Mucosa of descending colon (tissue), 3 donors: Measurements from ENCODE around the gene PDSS2. TPM values are rescaled to one million over a fixed set of nuclear protein-coding genes. Genes with fewer than 3 reads are reported as not detected.

Source experiments
- ATAC-seq: fragments of 200-7000 bp; cut with Tn5 transposase; one replicate; pipeline ENCODE4 v1.9.1; 2020; ENCODE audit warnings: mild to moderate bottlenecking, moderate library complexity
- DNase-seq, 3 donors: peaks; one replicate each; pipeline ENCODE4 v3.0.0-alpha.2; 2020
- H3K36me3 ChIP-seq: fragments of 200-600 bp; one replicate; pipeline ENCODE4 v1.8.0; 2021; ENCODE audit warnings: low read depth, mild to moderate bottlenecking
- H3K4me1 ChIP-seq: fragments of 200-600 bp; one replicate; pipeline ENCODE4 v1.8.0; 2021; ENCODE audit warnings: low read depth, mild to moderate bottlenecking
- H3K4me3 ChIP-seq: fragments of 200-600 bp; one replicate; pipeline ENCODE4 v1.8.0; 2021; ENCODE audit warnings: mild to moderate bottlenecking
- H3K9me3 ChIP-seq: fragments of 200-600 bp; one replicate; pipeline ENCODE4 v1.8.0; 2021; ENCODE audit warnings: mild to moderate bottlenecking
- intact Hi-C, 2 donors: fragments of 100-400 bp; cut with DNase I in 1 of 2; cut with micrococcal nuclease in 1 of 2; formaldehyde crosslinking; loops; one replicate each; pipeline versions ENCODE4 v1.11.0 to v1.11.1; 2022; cut with DNase I, micrococcal nuclease
- total RNA-seq, 3 donors: library from RNA; stranded (reverse); fragmentation: NEBNext Ultra II Directional in 2 of 3; extraction: Animal tissue kit (Norgen Biotek cat#: 25700) in 2 of 3; gene quantifications; one replicate each; pipeline versions ENCODE4 v1.2.1 to v1.2.4, GENCODE V29; 2021 to 2023
- TF ChIP-seq, protein P1 (sequence below): fragments of 200-600 bp; IDR thresholded peaks from one replicate; pipeline ENCODE4 v1.8.0; 2022; ENCODE audit warnings: antibody characterized with exemption, mild to moderate bottlenecking
- donor health status: DM: no; HTN: no; CAD: no; lungs with moderate emphysema.
- donor health status: DM: no; HTN: no; CAD: no.
- donor health status: DM: no; HTN: yes; CAD: no.

Gene PDSS2
- total RNA-seq, 3 donors from 2014 or later, result 16.2 to 26.3 (median 25.6) TPM

DNA sequence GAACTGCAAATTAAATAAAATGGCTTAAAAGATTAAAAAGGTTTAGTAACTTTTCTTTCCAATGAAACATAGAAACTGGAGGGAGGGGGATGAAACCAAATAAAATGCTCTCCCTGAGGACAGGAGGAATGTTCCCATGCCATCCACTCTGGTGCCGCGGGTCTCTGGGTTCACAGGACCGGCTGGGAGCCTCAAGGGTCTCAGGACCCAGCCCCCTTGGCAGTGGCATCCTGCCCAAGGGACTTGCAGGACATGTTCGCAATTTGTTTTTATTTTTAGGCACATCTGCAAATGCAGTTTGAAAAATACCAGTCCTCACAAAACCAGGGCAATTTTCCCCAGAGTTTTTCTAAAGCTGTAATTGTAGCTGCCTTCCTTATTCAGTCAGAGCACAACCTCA is 351.6 kb downstream of the PDSS2 start:
- no peaks in the 10 kb centered on the region for H3K9me3 ChIP-seq
- intact Hi-C loops, result no loop called here
- TF ChIP-seq, protein P1, sequence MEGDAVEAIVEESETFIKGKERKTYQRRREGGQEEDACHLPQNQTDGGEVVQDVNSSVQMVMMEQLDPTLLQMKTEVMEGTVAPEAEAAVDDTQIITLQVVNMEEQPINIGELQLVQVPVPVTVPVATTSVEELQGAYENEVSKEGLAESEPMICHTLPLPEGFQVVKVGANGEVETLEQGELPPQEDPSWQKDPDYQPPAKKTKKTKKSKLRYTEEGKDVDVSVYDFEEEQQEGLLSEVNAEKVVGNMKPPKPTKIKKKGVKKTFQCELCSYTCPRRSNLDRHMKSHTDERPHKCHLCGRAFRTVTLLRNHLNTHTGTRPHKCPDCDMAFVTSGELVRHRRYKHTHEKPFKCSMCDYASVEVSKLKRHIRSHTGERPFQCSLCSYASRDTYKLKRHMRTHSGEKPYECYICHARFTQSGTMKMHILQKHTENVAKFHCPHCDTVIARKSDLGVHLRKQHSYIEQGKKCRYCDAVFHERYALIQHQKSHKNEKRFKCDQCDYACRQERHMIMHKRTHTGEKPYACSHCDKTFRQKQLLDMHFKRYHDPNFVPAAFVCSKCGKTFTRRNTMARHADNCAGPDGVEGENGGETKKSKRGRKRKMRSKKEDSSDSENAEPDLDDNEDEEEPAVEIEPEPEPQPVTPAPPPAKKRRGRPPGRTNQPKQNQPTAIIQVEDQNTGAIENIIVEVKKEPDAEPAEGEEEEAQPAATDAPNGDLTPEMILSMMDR, result no peak
- H3K36me3 ChIP-seq, result no peaks in the 10 kb centered on the region
- DNase-seq (no peak), ATAC-seq (no peak)
- H3K4me3 ChIP-seq, result no peak overlapping the region
- H3K4me1 ChIP-seq, result no peaks in the 10 kb centered on the region

DNA sequence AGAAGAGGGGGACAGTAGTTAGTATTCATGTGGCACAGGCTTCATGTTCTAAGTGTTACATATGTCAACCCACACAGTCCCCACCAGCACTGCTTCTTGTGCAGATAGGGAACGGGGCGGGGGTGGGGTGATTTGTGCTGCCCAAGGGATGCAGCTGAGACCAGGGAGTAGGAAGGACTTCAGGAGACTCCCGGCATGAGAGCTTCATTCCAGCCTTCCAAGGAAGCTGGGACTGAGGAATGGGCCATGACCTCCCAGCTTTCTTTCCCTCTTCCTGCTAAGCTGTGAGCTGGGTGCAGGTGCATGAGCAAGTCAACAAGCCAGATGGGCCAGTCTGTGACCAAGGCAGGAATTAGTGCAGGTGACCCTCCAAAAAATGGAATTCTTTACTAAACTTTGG is 353.2 kb downstream of the PDSS2 start:
- intact Hi-C loops, result no loop called here
- ATAC-seq, result no peak
- no peaks in the 10 kb centered on the region for H3K4me1 ChIP-seq
- H3K9me3 ChIP-seq, result no peaks in the 10 kb centered on the region
- H3K36me3 ChIP-seq, result no peaks in the 10 kb centered on the region
- TF ChIP-seq, protein P1, result no peak
- no peak overlapping the region for H3K4me3 ChIP-seq
- no peak for DNase-seq

DNA sequence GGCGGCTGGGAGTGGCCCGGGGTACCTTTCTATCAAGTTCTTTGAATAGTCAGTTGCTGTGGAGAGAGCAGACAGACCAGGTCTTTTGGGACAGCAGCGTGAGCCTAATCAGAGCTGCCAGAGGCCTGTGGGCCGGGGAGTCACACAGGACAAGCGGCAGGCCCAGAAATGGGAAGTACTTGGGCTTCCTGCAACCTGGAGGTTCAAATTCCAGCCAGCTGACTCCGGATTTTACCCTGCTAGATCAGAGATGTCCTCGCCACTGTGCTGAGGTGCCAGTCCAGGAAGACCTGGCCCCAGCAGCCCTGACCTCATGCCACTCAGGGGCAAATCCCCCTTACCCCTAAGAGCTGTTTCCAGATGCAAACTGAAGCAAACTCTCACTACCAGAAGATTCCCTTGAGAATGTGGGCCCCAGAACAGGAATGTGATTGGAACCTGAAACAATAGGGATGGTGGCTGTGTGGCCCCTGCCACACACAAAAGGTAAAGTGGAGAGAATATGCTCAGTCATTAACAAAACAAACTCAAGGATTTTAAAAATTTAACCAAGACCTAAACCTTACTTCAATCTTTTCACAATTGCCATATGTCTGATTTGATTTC is 353.8 kb downstream of the PDSS2 start:
- Histone ChIP-seq H3K36me3 (no peaks in the 10 kb centered on the region), H3K4me3 (no peak overlapping the region), H3K4me1 (no peaks in the 10 kb centered on the region), H3K9me3 (no peaks in the 10 kb centered on the region)
- DNase-seq (no peak), ATAC-seq (no peak)
- intact Hi-C loops, result no loop called here
- TF ChIP-seq, protein P1, result no peak

DNA sequence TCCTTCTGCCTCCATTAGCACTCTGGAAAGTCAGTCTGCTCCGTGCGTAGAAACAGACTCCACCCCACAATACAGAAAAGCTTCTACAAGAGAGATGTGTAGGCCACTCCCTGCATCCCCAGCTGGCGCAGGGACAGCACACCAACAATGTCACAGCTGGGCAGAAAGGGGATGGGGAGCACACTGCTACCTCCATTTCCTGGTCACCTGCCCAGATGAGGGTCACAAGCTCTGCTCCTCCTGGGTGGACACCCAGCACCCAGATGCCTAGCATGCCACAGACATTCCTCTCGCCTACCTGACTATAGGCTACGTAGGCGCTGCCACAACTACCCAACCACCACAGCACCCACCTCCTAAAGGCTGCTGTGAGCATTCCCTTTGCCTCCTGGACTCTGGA is 356.3 kb downstream of the PDSS2 start:
- intact Hi-C loops, result no loop called here
- no peak for DNase-seq
- Histone ChIP-seq H3K4me3 (no peak overlapping the region), H3K9me3 (no peaks in the 10 kb centered on the region), H3K36me3 (no peaks in the 10 kb centered on the region), H3K4me1 (no peaks in the 10 kb centered on the region)
- no peak for ATAC-seq
- TF ChIP-seq, protein P1, result no peak

Other genes starting within 250 kb of the PDSS2 start
- gene SOBP, start 30.6 kb upstream of the PDSS2 start, total RNA-seq, result 10 to 100 TPM in 1 of 3 donors, 1 to 10 TPM in 2; 1.2 to 31.5 (median 2.5) TPM